GM19240 (cell line): Measurements from ENCODE around the gene ACP1.

Source experiments
- DNase-seq: peaks from one replicate; pipeline ENCODE4 v3.0.0; 2011; ENCODE audit warnings: low spot score; ENCODE audit not compliant: insufficient read length

The ACP1 gene

GRCh38 chr2:264493-265468 is at the start of gene ACP1:
TSS of gene ACP1 (plus strand) at chr2:264947. CDS start at chr2:264965, 18 bp downstream.
- DNase-seq: peak; percentile 85

GRCh38 chr2:216068-216467 is 48.7 kb upstream of the ACP1 start:
- DNase-seq: no peak

GRCh38 chr2:223451-223850 is 41.3 kb upstream of the ACP1 start:
- DNase-seq: no peak

- DNase-seq: no peak
Measured at GRCh38 chr2:223971-224760, 40.6 kb upstream of the ACP1 start.

GRCh38 chr2:228115-228514 is 36.6 kb upstream of the ACP1 start:
- no peak for DNase-seq

GRCh38 chr2:228518-229278 is 36.0 kb upstream of the ACP1 start:
- DNase-seq: no peak

GRCh38 chr2:231521-232185 is 33.1 kb upstream of the ACP1 start:
- no peak for DNase-seq

- no peak for DNase-seq
Measured at GRCh38 chr2:233030-233429, 31.7 kb upstream of the ACP1 start.

- no peak for DNase-seq
Measured at GRCh38 chr2:234421-234820, 30.3 kb upstream of the ACP1 start.

- no peak for DNase-seq
Measured at GRCh38 chr2:236993-237539, 27.7 kb upstream of the ACP1 start.

GRCh38 chr2:237878-238277 is 26.9 kb upstream of the ACP1 start:
- DNase-seq: no peak

GRCh38 chr2:238431-238830 is 26.3 kb upstream of the ACP1 start:
- no peak for DNase-seq

- no peak for DNase-seq
Measured at GRCh38 chr2:238869-239268, 25.9 kb upstream of the ACP1 start.

GRCh38 chr2:244547-244946 is 20.2 kb upstream of the ACP1 start:
- no peak for DNase-seq

GRCh38 chr2:246489-247144 is 18.1 kb upstream of the ACP1 start:
- DNase-seq: no peak

- no peak for DNase-seq
Measured at GRCh38 chr2:248724-249123, 16.0 kb upstream of the ACP1 start.

- no peak for DNase-seq
Measured at GRCh38 chr2:249538-250042, 15.2 kb upstream of the ACP1 start.

- no peak for DNase-seq
Measured at GRCh38 chr2:252001-252602, 12.6 kb upstream of the ACP1 start.

GRCh38 chr2:253202-253638 is 11.5 kb upstream of the ACP1 start:
- DNase-seq: no peak

- DNase-seq: no peak
Measured at GRCh38 chr2:254241-254640, 10.5 kb upstream of the ACP1 start.
